Caco-2 (cell line): ENCODE results near the gene FBXO34. TPM values are rescaled to one million over a fixed set of nuclear protein-coding genes. Genes with fewer than 3 reads are reported as not detected.

ENCODE experiments used
- BruUV-seq: library from RNA; stranded (reverse); fragments of 400-500 nt; replicated peaks from 2 replicates; lab custom pipeline; 2021; lab: Mats Ljungman, UMichigan
- CTCF ChIA-PET: fragments of 300-600 bp; sonication (Branson Sonifier 250); formaldehyde crosslinking; loops from one replicate; lab custom pipeline; 2022; ENCODE audit warnings: antibody characterized with exemption; lab: Charles Lee
- POLR2A ChIA-PET: fragments of 300-600 bp; sonication (Branson Sonifier 250); formaldehyde crosslinking; loops from one replicate; lab custom pipeline; 2022; ENCODE audit warnings: antibody characterized with exemption; lab: Charles Lee
- DNase-seq, 2 experiments: peaks; one replicate each; pipeline versions ENCODE4 v3.0.0 to v3.0.0-alpha.2; 2020 to 2022
- H3K27me3 ChIP-seq: replicated peaks from 2 replicates; pipeline ENCODE4 v1.6.0; 2011; ENCODE audit warnings: low read length; ENCODE audit not compliant: control insufficient read depth, insufficient read depth
- H3K36me3 ChIP-seq: 2 replicates; pipeline ENCODE4 v1.5.1; 2011; ENCODE audit warnings: low read length; ENCODE audit not compliant: control insufficient read depth, insufficient read depth
- H3K4me1 ChIP-seq: fragments of 250-450 bp; sonication (Bioruptor Pico); 2 replicates; pipeline ENCODE4 v1.5.1; 2020; ENCODE audit warnings: mild to moderate bottlenecking
- H3K4me3 ChIP-seq: 2 replicates; pipeline ENCODE4 v1.5.1; 2011; ENCODE audit warnings: low read depth, mild to moderate bottlenecking, control low read depth, low read length
- H3K9me3 ChIP-seq: fragments of 250-450 bp; sonication (Bioruptor Pico); 2 replicates; pipeline ENCODE4 v1.5.1; 2020; ENCODE audit warnings: mild to moderate bottlenecking, moderate library complexity
- H3K27ac Mint-ChIP-seq: one replicate; pipeline ENCODE4 v1.8.0; 2022; ENCODE audit warnings: mixed read lengths; ENCODE audit not compliant: unreplicated experiment
- H3K27me3 Mint-ChIP-seq: one replicate; pipeline ENCODE4 v1.8.0; 2022; ENCODE audit warnings: mixed read lengths; ENCODE audit not compliant: insufficient read depth, unreplicated experiment
- H3K36me3 Mint-ChIP-seq: one replicate; pipeline ENCODE4 v1.8.0; 2022; ENCODE audit warnings: mild to moderate bottlenecking, mixed read lengths; ENCODE audit not compliant: insufficient read depth, unreplicated experiment
- H3K4me1 Mint-ChIP-seq: one replicate; pipeline ENCODE4 v1.8.0; 2022; ENCODE audit warnings: low read depth, mixed read lengths; ENCODE audit not compliant: unreplicated experiment
- H3K4me3 Mint-ChIP-seq: one replicate; pipeline ENCODE4 v1.8.0; 2022; ENCODE audit warnings: mild to moderate bottlenecking, moderate library complexity, mixed read lengths; ENCODE audit not compliant: unreplicated experiment
- H3K9me3 Mint-ChIP-seq: one replicate; pipeline ENCODE4 v1.8.0; 2022; ENCODE audit warnings: mixed read lengths; ENCODE audit not compliant: unreplicated experiment
- intact Hi-C: fragments of 100-400 bp; cut with micrococcal nuclease; formaldehyde crosslinking; loops from one replicate; pipeline ENCODE4 v1.10.0; 2022; ENCODE audit not compliant: unreplicated experiment
- total RNA-seq: library from RNA; stranded (reverse); gene quantifications from 2 replicates; pipeline ENCODE4 v1.2.3, GENCODE V29; 2022
- TF ChIP-seq, protein P1 (sequence below), 2 experiments: fragments of 200-600 bp in 1 of 2; IDR thresholded peaks; 1 replicate in 1 of 2; 2 replicates in 1 of 2; pipeline versions ENCODE4 v1.5.1 to v1.8.0; 2011 to 2022; ENCODE audit warnings: antibody characterized with exemption in 1 of 2, control low read depth in 1 of 2, inconsistent platforms in 1 of 2, low read depth in 1 of 2, low read length in 1 of 2, mild to moderate bottlenecking in 1 of 2, moderate library complexity in 1 of 2; ENCODE audit not compliant: insufficient read depth in 1 of 2, severe bottlenecking in 1 of 2, unreplicated experiment in 1 of 2

FBXO34 gene
- total RNA-seq, 1 experiment from 2014 or later, result 23.7 TPM

DNA sequence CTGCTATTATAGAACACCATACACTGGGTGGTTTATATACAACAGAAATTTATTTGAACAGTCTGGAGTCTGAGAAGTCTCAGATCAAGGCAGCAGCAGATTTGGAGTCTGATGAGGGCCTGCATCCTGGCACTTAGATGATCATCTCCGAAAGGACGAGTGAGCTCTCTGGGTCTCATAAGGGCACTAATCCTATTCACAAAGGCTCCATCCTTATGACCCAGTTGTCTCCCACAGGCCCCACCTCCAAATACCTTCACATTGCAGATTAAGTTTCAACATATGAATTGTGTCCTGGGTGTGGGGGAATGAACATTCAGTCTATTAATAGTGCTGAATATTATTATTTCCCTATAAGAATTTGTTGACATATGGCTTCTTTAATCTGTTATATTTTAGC is 53.6 kb downstream of the FBXO34 start:
- Histone ChIP-seq H3K4me1 (no peaks in the 10 kb centered on the region), H3K9me3 (no peaks in the 10 kb centered on the region), H3K36me3 (no peaks in the 10 kb centered on the region), H3K27me3 (no peaks in the 10 kb centered on the region), H3K4me3 (no peak overlapping the region)
- no TSS peak for BruUV-seq
- Mint-ChIP-seq H3K4me3 (no peak overlapping the region), H3K9me3 (no peaks in the 10 kb centered on the region), H3K4me1 (peaks cover 13% of the 10 kb centered on the region), H3K27me3 (no peaks in the 10 kb centered on the region), H3K27ac (no peak overlapping the region), H3K36me3 (peaks cover 15% of the 10 kb centered on the region)
- POLR2A ChIA-PET, result no interaction called here
- intact Hi-C loops, result no loop called here
- CTCF ChIA-PET, result no interaction called here
- no peak for DNase-seq
- TF ChIP-seq, protein P1, sequence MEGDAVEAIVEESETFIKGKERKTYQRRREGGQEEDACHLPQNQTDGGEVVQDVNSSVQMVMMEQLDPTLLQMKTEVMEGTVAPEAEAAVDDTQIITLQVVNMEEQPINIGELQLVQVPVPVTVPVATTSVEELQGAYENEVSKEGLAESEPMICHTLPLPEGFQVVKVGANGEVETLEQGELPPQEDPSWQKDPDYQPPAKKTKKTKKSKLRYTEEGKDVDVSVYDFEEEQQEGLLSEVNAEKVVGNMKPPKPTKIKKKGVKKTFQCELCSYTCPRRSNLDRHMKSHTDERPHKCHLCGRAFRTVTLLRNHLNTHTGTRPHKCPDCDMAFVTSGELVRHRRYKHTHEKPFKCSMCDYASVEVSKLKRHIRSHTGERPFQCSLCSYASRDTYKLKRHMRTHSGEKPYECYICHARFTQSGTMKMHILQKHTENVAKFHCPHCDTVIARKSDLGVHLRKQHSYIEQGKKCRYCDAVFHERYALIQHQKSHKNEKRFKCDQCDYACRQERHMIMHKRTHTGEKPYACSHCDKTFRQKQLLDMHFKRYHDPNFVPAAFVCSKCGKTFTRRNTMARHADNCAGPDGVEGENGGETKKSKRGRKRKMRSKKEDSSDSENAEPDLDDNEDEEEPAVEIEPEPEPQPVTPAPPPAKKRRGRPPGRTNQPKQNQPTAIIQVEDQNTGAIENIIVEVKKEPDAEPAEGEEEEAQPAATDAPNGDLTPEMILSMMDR (IDR thresholded peaks at IDR 0.05; ENCODE audit: insufficient read depth in 1 of 2, low read depth in 1 of 2, low read length in 1 of 2, severe bottlenecking in 1 of 2, unreplicated experiment in 1 of 2), result no peak

DNA sequence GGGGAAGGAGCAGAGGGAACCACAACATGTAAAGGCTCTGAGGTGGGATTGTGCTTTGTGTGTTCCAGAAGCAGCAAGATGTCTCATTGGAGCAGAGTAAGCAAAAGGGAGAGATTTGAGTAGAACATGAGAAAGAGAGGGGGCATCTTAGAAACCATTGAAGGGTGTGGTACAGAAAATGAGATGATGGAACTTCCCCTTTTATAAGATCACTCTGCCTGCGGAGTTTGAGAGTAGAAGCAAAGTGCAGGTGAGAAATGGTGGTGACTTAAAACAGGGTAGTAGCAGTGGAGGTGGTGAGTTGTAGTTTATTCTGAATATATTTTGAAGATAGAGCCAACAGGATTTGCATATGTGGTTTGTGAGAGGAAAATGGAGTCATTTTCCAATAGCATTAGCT is 56.0 kb downstream of the FBXO34 start:
- BruUV-seq, result no TSS peak
- CTCF ChIA-PET, result no interaction called here

DNA sequence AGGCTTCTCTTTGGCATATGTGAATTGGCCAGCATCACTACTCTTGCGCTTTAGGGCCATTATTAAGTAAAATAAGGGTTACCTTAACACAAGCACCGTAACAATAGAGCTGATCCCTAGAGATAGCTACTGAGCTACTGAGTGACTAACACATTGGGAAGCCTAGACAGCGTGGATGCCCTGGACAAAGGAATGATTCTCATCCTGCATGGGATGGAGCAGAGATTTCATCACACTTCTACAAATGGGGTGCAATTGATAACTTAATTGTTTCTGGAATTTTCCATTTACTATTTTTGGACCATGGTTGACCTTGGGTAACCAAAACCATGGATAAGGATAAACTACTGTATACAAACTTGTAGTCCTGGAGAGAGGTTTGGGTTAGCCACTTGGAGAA is 57.1 kb downstream of the FBXO34 start:
- ChIA-PET CTCF (interaction anchor here (1.1 kb wide), 1 partner anchor 102 kb away, joined by 10 read pairs; no protein-coding TSS in a partner anchor), POLR2A (no interaction called here)
- Histone ChIP-seq H3K9me3 (no peaks in the 10 kb centered on the region), H3K4me1 (peaks cover 13% of the 10 kb centered on the region), H3K4me3 (no peak overlapping the region), H3K27me3 (no peaks in the 10 kb centered on the region), H3K36me3 (no peaks in the 10 kb centered on the region)
- Mint-ChIP-seq H3K27ac (no peak overlapping the region), H3K36me3 (peaks cover 5% of the 10 kb centered on the region), H3K4me1 (peaks cover 33% of the 10 kb centered on the region), H3K27me3 (no peaks in the 10 kb centered on the region), H3K4me3 (no peak overlapping the region), H3K9me3 (no peaks in the 10 kb centered on the region)
- DNase-seq, result no peak
- TF ChIP-seq, protein P1 (IDR thresholded peaks at IDR 0.05; ENCODE audit: insufficient read depth in 1 of 2, low read depth in 1 of 2, low read length in 1 of 2, severe bottlenecking in 1 of 2, unreplicated experiment in 1 of 2), result no peak
- intact Hi-C loops, result no loop called here
- no TSS peak for BruUV-seq

More for the DNA sequence above, 56.0 kb downstream of the FBXO34 start:
- peaks cover 1% of the 10 kb centered on the region; the same call in 1 of the 2 replicates for H3K4me1 ChIP-seq
- Mint-ChIP-seq H3K9me3 (no peaks in the 10 kb centered on the region), H3K4me1 (peaks cover 21% of the 10 kb centered on the region), H3K4me3 (no peak overlapping the region), H3K27ac (no peak overlapping the region), H3K27me3 (no peaks in the 10 kb centered on the region), H3K36me3 (peaks cover 5% of the 10 kb centered on the region)
- POLR2A ChIA-PET, result no interaction called here
- H3K36me3 ChIP-seq, result no peaks in the 10 kb centered on the region
- no peaks in the 10 kb centered on the region for H3K27me3 ChIP-seq
- TF ChIP-seq, protein P1 (IDR thresholded peaks at IDR 0.05; ENCODE audit: insufficient read depth in 1 of 2, low read depth in 1 of 2, low read length in 1 of 2, severe bottlenecking in 1 of 2, unreplicated experiment in 1 of 2), result no peak
- H3K9me3 ChIP-seq, result no peaks in the 10 kb centered on the region
- intact Hi-C loops, result no loop called here
- H3K4me3 ChIP-seq, result no peak overlapping the region
- DNase-seq, result no peak
